Fibroblast of lung (primary cell): Measurements from ENCODE around the gene CALD1.

Experiments used
- EZH2 ChIP-seq: IDR thresholded peaks from 2 replicates; pipeline ENCODE4 v1.5.1; 2012; ENCODE audit warnings: low read length, control low read depth, mild to moderate bottlenecking; ENCODE audit errors: missing control alignments
- TF ChIP-seq, protein P1 (sequence below), 2 donors: IDR thresholded peaks in 1 of 2; conservative IDR thresholded peaks in 1 of 2; 1 replicate in 1 of 2; 2 replicates in 1 of 2; pipeline ENCODE4 v1.5.1; 2011 to 2012; ENCODE audit warnings: low read length in 2 of 2, control low read depth in 1 of 2, inconsistent platforms in 1 of 2, low read depth in 1 of 2, mild to moderate bottlenecking in 1 of 2

DNA sequence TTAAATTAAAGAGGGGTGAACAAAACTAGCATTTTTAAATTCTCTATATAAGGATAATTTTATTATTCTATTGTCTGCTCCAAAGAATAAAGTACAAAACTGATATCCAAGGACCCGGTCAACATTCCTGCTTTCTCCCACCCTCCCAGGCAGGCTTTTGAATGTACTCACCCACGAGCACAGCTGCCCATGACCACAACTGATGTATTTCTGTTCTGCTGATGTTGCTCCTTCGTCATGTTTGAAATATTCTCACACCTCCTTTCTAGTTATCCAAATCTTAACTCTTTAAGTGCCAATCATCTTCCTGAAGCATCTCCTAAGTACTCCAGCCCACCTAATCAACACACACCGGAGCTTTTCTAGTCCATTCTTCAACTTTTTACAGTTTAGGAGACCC is 46.7 kb downstream of the CALD1 start:
- TF ChIP-seq, protein P1, sequence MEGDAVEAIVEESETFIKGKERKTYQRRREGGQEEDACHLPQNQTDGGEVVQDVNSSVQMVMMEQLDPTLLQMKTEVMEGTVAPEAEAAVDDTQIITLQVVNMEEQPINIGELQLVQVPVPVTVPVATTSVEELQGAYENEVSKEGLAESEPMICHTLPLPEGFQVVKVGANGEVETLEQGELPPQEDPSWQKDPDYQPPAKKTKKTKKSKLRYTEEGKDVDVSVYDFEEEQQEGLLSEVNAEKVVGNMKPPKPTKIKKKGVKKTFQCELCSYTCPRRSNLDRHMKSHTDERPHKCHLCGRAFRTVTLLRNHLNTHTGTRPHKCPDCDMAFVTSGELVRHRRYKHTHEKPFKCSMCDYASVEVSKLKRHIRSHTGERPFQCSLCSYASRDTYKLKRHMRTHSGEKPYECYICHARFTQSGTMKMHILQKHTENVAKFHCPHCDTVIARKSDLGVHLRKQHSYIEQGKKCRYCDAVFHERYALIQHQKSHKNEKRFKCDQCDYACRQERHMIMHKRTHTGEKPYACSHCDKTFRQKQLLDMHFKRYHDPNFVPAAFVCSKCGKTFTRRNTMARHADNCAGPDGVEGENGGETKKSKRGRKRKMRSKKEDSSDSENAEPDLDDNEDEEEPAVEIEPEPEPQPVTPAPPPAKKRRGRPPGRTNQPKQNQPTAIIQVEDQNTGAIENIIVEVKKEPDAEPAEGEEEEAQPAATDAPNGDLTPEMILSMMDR (conservative IDR thresholded peaks at IDR 0.05 in 1 of 2, IDR thresholded peaks at IDR 0.05 in 1 of 2; ENCODE audit: low read depth in 1 of 2, low read length in 2 of 2): no peak
- no peak for TF ChIP-seq EZH2
